GM12801 (cell line): ENCODE data around the gene GZMM.

Source experiments
- TF ChIP-seq, protein P1 (sequence below): IDR thresholded peaks from one replicate; pipeline ENCODE4 v1.5.1; 2011; ENCODE audit warnings: control low read depth; ENCODE audit not compliant: insufficient read length; ENCODE audit errors: extremely low read depth

Gene GZMM

DNA sequence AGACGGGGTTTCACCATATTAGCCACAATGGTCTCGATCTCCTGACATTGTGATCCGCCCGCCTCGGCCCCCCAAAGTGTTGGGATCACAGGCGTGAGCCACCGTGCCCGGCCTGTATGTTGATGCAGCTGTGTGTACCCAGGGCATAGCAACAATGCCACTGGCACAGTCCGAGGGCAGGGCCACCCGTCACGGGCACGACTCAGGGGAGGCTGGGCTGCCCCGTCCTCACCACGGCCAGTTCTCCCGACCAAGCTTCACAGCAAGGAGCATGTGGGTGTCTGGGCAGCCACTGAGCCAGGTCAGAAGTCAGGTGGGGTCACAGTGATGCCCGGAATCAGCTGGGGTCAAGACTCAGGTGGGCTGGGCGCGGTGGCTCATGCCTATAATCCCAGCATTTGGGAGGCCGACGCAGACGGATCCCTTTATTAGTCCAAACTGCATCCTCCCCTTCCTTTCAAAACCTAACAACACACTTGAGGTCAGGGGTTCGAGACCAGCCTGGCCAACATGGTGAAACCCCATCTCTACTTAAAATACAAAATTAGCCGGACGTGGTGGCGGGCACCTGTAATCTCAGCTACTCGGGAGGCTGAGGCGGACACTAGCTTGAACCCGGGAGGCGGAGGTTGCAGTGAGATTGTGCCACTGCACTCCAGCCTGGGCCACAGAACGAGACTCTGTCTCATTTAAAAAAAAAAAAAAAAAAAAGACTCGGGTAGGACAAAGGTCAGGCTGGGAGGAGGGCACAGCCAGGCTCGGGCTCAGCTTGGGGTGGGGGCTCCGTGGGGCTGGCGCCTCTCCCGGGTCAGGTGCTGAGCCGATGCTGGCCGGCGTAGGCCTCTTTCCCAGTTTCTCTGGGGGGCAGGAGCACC lies 13.5 kb upstream of the GZMM start:
- TF ChIP-seq, protein P1, sequence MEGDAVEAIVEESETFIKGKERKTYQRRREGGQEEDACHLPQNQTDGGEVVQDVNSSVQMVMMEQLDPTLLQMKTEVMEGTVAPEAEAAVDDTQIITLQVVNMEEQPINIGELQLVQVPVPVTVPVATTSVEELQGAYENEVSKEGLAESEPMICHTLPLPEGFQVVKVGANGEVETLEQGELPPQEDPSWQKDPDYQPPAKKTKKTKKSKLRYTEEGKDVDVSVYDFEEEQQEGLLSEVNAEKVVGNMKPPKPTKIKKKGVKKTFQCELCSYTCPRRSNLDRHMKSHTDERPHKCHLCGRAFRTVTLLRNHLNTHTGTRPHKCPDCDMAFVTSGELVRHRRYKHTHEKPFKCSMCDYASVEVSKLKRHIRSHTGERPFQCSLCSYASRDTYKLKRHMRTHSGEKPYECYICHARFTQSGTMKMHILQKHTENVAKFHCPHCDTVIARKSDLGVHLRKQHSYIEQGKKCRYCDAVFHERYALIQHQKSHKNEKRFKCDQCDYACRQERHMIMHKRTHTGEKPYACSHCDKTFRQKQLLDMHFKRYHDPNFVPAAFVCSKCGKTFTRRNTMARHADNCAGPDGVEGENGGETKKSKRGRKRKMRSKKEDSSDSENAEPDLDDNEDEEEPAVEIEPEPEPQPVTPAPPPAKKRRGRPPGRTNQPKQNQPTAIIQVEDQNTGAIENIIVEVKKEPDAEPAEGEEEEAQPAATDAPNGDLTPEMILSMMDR = no peak

DNA sequence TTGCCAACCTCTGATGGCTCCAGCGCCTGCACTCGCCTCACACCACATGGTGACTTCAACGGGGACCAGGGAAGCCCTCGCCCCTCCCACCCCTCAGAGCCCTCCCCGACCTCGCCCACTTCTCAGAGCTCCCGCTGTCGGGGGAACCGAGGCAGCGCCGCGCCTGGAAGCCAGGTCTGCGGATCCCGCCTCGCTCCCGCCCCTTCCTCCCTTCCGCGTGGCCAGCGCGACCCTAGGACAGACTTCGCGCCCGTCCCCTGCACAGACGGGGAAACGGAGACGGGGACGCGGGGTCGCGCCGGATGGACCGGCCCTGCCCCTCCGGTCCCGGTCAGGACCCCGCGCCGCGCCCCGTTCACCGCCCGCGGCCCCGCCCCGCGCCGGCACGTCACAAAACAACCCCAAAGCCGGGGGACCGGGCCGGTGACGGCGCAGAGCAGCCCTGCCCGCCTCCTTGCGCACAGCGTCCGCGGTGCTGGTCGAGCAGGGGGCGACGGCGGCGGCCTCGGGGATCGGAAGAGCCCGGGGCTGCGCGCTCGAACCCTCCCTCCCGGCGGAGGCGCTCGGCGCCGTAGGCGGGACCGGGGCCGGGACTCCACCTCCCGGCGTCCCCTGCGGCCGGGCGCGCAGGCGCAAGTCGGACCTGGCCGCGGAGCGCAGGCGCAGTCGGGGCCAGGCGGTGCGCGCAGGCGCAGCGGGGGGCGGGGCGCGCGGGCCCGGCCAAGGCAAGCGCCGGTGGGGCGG lies 12.7 kb upstream of the GZMM start:
- TF ChIP-seq, protein P1 = no peak

- TF ChIP-seq, protein P1 = no peak
Observed at GRCh38 chr19:531753-532560, 11.9 kb upstream of the GZMM start, which contains the start of gene CDC34. TSS of gene CDC34 (plus strand) at chr19:531760. CDS start at chr19:531932, 172 bp downstream.

DNA sequence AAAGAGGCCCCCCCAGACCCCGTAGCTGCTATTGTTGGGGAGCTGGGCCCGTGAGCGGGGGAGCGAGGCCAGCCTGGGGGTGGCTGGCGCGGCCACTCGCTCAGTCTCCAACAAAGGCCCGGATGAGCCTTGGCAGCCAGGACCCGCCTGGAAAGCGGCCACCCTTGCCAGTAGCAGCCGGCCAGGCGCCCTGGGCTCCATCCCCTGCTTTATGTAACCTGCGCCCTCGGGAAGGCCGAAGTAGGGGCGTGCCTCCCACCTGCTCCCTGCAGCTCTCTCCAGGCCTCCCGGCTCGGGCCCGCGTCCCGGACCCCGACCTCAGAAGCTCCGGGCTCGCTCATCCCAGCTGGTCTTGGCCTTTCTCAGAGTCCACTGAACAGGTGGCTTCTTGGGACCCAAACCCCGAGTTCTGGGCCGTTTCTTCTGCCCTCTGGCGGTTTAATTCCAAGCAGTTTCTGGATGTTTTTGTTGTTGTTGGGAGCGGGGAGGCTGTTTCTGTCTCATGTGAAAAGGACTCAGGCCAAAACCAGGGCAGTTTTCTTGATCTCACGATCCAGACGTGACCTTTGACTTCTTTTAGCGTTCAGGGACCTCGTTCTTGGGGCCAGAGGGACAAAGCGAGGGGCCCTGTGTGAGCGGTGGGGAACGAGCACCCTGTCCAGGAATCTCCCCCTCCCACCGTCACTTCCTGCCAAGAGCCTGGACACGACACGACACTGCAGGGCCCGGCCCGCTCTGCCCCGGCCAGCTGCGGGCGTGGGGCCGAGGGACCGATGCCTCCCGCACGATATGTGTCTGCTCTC lies 11.1 kb upstream of the GZMM start:
- TF ChIP-seq, protein P1 = no peak

- TF ChIP-seq, protein P1 = no peak
Observed at GRCh38 chr19:533364-534058, 10.3 kb upstream of the GZMM start.

DNA sequence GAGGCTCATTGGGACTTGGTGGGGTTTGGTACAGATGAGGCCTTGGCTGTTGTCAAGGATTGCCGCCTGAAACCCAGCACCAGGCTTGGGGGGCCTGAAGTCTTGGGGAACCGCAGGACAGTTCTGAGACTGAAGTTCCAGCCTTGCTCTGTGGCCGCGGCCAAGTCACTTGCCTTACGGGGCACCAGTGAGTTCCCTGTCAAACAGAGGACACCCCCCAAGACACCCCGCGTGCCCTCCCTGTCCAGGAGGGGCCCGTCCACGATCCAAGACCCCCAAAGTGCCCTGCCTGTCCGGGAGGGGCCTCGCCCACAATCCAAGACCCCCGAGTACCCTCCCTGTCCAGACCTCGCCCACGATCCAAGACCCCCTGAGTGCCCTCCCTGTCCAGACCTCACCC lies 9.8 kb upstream of the GZMM start:
- TF ChIP-seq, protein P1 = no peak
